Transverse colon (tissue), 4 donors: ENCODE measurements around the gene NT5C2. TPM values are rescaled to one million over a fixed set of nuclear protein-coding genes. Genes with fewer than 3 reads are reported as not detected.
"Not testable (repeated sequence)": the region's sequence is repeated elsewhere in the genome, so short reads cannot be mapped to it uniquely, and the experiment has no call there.

Experiments
- DNase-seq: peaks from one replicate; pipeline ENCODE4 v3.0.0-alpha.2; 2019
- H3K27ac ChIP-seq, 4 donors: fragments of 200-600 bp; sonication (generic); 2 replicates each; pipeline ENCODE4 v1.5.1; 2016 to 2018; ENCODE audit warnings: inconsistent platforms in 4 of 4
- H3K27me3 ChIP-seq: fragments of 200-600 bp; sonication (generic); 2 replicates; pipeline ENCODE4 v1.5.1; 2017; ENCODE audit warnings: inconsistent platforms
- H3K36me3 ChIP-seq, 4 donors: fragments of 200-600 bp; sonication (generic); 2 replicates each; pipeline ENCODE4 v1.5.1; 2017 to 2019; ENCODE audit warnings: inconsistent platforms in 4 of 4
- H3K4me1 ChIP-seq, 4 donors: fragments of 200-600 bp; sonication (generic); 2 replicates each; pipeline ENCODE4 v1.5.1; 2017 to 2020; ENCODE audit warnings: inconsistent platforms in 4 of 4
- H3K4me3 ChIP-seq, 4 donors: fragments of 200-600 bp; sonication (generic); 1 replicate in 1 of 4; 2 replicates in 3 of 4; pipeline versions ENCODE4 v1.5.1 to v1.6.1; 2017 to 2019; ENCODE audit warnings: inconsistent platforms in 4 of 4
- H3K9me3 ChIP-seq, 2 donors: fragments of 200-600 bp; sonication (generic); 2 replicates each; pipeline ENCODE4 v1.5.1; 2017 to 2019; ENCODE audit warnings: inconsistent platforms in 2 of 2
- EP300 ChIP-seq: sonication (generic); formaldehyde crosslinking; IDR thresholded peaks from one replicate; pipeline ENCODE4 v1.6.1; 2017; ENCODE audit warnings: antibody characterized with exemption, low read depth
- POLR2A ChIP-seq: fragments of 450-650 bp; IDR thresholded peaks from one replicate; pipeline ENCODE4 v1.6.1; 2016; ENCODE audit warnings: antibody characterized with exemption, mild to moderate bottlenecking, moderate library complexity
- POLR2AphosphoS5 ChIP-seq, 3 donors: sonication (generic); formaldehyde crosslinking; IDR thresholded peaks; one replicate each; pipeline ENCODE4 v1.6.1; 2016; ENCODE audit warnings: antibody characterized with exemption in 3 of 3
- WGBS, 2 donors: methylation state at CpG; one replicate each; pipeline ENCODE4 v1.1.5; 2018; ENCODE audit warnings: low coverage in 1 of 2; 5-methylcytosine and 5-hydroxymethylcytosine counted together
- in situ Hi-C, 4 donors: fragments of 200-750 bp; cut with MboI; loops; one replicate each; pipeline versions ENCODE4 v1.15.0 to v1.15.1; 2017; ENCODE audit warnings: low sequenced_read_pairs in 3 of 4, low pct_ligation_motif_present in 1 of 4, low pct_unique_long_range_greater_than_20kb in 1 of 4
- intact Hi-C: fragments of 100-400 bp; cut with DNase I; formaldehyde crosslinking; loops from one replicate; pipeline ENCODE4 v1.15.1; 2023; ENCODE audit warnings: low total_unique reads
- total RNA-seq, 4 donors: library from RNA; depleted of rRNA; stranded (reverse); fragments of >200 nt; gene quantifications; one replicate each; pipeline ENCODE4 v1.1.0, GENCODE V29; 2016
- TF ChIP-seq, protein P1 (sequence below), 5 experiments: fragments of 200-600 bp in 3 of 5; fragments of 450-650 bp in 2 of 5; sonication (generic) in 3 of 5; IDR thresholded peaks; 1 replicate in 2 of 5; 2 replicates in 3 of 5; pipeline ENCODE4 v1.5.1; 2016 to 2017; ENCODE audit warnings: antibody characterized with exemption in 5 of 5, inconsistent platforms in 3 of 5, mild to moderate bottlenecking in 2 of 5, moderate library complexity in 1 of 5

The NT5C2 gene
- total RNA-seq, 4 donors from 2014 or later, result 77.1 to 135 (median 105) TPM

DNA sequence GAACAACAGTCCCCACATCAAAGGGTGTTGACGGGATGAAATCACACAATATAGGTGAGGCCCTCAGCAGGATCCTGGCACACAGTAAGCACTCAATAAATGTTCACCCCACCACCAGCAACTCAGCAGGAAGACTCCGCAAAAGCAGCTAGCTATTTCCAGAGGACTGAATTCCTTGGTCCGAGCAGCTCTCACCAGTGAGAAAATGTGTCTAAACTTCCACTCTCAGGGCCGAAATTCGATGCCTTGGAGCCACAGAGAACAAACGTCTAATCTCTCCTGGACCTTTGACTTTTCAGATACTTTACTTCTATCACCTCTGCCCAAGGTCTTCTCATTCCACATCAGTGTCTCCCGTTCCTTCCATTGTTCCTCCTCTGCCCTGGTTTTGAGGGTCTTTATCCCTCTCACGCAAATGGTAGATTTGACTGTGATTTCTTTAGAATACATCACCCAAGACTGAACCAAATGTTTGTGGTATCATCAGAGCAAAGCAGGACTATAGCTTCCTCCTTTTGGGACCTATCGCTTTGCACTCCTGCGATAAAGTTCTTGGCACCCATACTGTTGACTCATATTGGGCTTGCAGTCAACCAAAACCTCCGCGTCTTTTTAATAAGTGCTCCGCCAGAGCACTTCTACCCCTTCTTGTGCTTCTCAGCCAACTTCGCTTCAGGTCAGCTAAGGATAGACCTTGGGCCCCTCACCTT lies 903 bp upstream of the NT5C2 start:
- no peak for DNase-seq
- Histone ChIP-seq H3K36me3 (no peaks in the 10 kb centered on the region), H3K4me1 (peaks cover 18 to 41% (median 26%) of the 10 kb centered on the region in 4 donors), H3K27ac (peak overlapping the region in 1 of 4 donors; percentile 95), H3K9me3 (no peaks in the 10 kb centered on the region), H3K27me3 (no peaks in the 10 kb centered on the region), H3K4me3 (peak overlapping the region in 1 of 4 donors; percentile 95)
- 72 to 78% methylated on average over 13 to 14 of the region's 14 CpGs for WGBS, 2 donors
- in situ Hi-C loops, result no loop called here
- TF ChIP-seq POLR2A (no peak), POLR2AphosphoS5 (IDR thresholded peaks at IDR 0.05) (no peak), EP300 (no peak)
- TF ChIP-seq, protein P1, sequence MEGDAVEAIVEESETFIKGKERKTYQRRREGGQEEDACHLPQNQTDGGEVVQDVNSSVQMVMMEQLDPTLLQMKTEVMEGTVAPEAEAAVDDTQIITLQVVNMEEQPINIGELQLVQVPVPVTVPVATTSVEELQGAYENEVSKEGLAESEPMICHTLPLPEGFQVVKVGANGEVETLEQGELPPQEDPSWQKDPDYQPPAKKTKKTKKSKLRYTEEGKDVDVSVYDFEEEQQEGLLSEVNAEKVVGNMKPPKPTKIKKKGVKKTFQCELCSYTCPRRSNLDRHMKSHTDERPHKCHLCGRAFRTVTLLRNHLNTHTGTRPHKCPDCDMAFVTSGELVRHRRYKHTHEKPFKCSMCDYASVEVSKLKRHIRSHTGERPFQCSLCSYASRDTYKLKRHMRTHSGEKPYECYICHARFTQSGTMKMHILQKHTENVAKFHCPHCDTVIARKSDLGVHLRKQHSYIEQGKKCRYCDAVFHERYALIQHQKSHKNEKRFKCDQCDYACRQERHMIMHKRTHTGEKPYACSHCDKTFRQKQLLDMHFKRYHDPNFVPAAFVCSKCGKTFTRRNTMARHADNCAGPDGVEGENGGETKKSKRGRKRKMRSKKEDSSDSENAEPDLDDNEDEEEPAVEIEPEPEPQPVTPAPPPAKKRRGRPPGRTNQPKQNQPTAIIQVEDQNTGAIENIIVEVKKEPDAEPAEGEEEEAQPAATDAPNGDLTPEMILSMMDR (IDR thresholded peaks at IDR 0.05), result no peak
- intact Hi-C loops, result no loop called here

DNA sequence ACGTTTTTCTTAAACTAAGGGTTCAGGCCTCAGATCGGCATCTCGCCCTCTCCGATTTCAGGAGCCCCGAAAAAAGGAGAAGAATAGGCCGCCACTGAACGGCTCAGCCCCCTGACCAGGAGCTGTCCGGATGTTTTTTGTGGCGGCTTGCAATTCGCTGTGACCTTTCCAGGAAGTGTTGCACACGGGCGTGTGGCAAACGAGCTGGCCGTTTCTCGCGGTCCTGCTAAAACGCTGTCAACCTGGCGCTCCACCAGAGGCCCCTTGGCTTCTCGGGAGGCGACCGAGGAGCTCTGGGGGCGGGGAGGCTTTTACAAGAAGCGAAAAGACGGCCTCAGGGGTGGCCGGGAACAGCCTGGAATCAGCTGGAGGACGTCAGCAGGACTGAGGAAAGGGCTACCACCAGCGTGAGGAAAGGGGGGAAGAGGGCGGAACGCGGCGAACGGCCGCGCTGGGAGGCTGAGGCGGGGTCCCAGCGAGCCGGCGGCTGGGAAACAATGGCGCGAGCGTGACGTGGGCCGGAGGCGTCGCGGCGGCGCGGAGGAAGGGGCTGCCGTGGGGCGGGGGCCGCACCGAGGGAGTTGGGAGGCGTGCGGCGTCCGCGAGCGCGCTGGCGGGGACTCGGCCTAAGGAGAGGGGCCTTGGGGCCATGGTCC lies 493 bp downstream of the NT5C2 start:
- Histone ChIP-seq H3K4me1 (peaks cover 18 to 55% (median 34%) of the 10 kb centered on the region in 4 donors), H3K27me3 (no peaks in the 10 kb centered on the region), H3K36me3 (no peaks in the 10 kb centered on the region), H3K9me3 (no peaks in the 10 kb centered on the region), H3K27ac (peak overlapping the region; percentile 94 to 99 (median 96)), H3K4me3 (peak overlapping the region; percentile 71 to 99 (median 92))
- in situ Hi-C loops, result no loop called here
- 0 to 1% methylated on average over 4 to 56 of the region's 62 CpGs for WGBS, 2 donors
- peak; percentile 84 for DNase-seq
- TF ChIP-seq POLR2A, result peak; percentile 88
- peak; percentile 71 to 86 (median 82) for TF ChIP-seq POLR2AphosphoS5 (IDR thresholded peaks at IDR 0.05)
- TF ChIP-seq, protein P1 (IDR thresholded peaks at IDR 0.05), result no peak
- TF ChIP-seq EP300, result no peak
- intact Hi-C loops, result no loop called here

DNA sequence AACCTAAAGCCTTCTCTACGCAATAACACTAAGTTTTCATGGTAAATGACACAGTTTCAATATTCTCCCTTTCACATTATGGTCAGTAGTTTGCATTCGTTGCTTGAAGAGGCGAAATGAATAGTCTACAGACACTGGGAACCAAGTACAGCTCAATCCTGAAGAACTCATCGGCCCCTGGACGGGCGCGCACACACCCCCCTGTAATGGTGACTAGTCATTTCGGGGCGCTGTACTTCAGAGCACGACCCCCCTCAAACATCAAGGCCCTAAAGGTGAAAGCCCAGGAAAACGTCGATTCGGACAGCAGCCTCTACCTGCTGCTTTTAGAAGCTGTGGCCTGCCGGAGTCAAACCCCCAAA lies 1.0 kb downstream of the NT5C2 start:
- Histone ChIP-seq H3K27me3 (no peaks in the 10 kb centered on the region), H3K36me3 (no peaks in the 10 kb centered on the region), H3K9me3 (no peaks in the 10 kb centered on the region), H3K27ac (peak overlapping the region; percentile 94 to 99 (median 96)), H3K4me3 (peak overlapping the region; percentile 71 to 99 (median 92)), H3K4me1 (peaks cover 18 to 57% (median 35%) of the 10 kb centered on the region in 4 donors)
- peak; percentile 16 for DNase-seq
- in situ Hi-C loops (no loop called here), intact Hi-C loops (no loop called here)
- TF ChIP-seq, protein P1 (IDR thresholded peaks at IDR 0.05), result no peak
- TF ChIP-seq POLR2AphosphoS5 (IDR thresholded peaks at IDR 0.05) (no peak), POLR2A (no peak), EP300 (no peak)
- 1 to 8% methylated on average over 2 to 14 of the region's 14 CpGs for WGBS, 2 donors

- H3K27me3 ChIP-seq, in situ Hi-C loops, intact Hi-C loops, DNase-seq, H3K9me3 ChIP-seq, H3K36me3 ChIP-seq: not testable (repeated sequence)
- 74% methylated on average over 7 of the region's 7 CpGs; no CpG with 5 or more reads in 1 of the 2 donors for WGBS, 2 donors
- H3K4me1 ChIP-seq, result peaks cover 23 to 61% (median 38%) of the 10 kb centered on the region in 4 donors
- H3K27ac ChIP-seq, result peak overlapping the region; percentile 94 to 99 (median 96)
- peak overlapping the region in 2 of 4 donors; percentile 95 to 99 for H3K4me3 ChIP-seq
Measured at GRCh38 chr10:103191198-103191597, 1.9 kb downstream of the NT5C2 start.
